H54 (cell line): Measurements from ENCODE around the gene TWIST2.

ENCODE experiments used
- DNase-seq: peaks from one replicate; pipeline ENCODE4 v3.0.0; 2011; ENCODE audit warnings: low spot score, mixed read lengths; ENCODE audit not compliant: insufficient read length
- FAIRE-seq: peaks from 3 replicates; lab custom pipeline; 2011; peaks lifted over from hg19 to GRCh38; lab: Jason Lieb, UNC
- POLR2A ChIP-seq: IDR thresholded peaks from 2 replicates; pipeline ENCODE4 v1.6.1; 2011; ENCODE audit warnings: low read depth, mild to moderate bottlenecking, low read length

Gene TWIST2

DNA sequence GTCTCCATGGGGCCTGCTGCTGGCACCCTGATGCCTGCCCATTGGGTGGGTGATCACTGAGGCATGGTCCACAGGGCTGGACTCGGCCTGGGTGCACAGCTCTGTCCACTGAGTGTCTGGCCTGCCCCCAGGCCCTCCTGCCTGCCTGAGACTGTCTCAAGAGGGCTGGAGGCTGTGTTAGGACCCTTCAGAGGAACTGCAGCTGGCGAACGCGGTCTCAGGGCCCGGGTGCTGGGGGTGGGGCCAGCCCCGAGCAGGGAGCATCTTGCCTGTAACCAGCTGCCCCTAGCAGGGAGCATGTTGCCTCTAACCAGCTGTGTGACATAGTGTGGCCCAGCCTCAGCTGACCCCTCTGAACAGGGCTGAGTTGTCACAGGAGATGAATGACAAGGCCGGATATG, 50.0 kb downstream of the TWIST2 start:
- FAIRE-seq, result no peak
- no peak for TF ChIP-seq POLR2A
- no peak for DNase-seq

DNA sequence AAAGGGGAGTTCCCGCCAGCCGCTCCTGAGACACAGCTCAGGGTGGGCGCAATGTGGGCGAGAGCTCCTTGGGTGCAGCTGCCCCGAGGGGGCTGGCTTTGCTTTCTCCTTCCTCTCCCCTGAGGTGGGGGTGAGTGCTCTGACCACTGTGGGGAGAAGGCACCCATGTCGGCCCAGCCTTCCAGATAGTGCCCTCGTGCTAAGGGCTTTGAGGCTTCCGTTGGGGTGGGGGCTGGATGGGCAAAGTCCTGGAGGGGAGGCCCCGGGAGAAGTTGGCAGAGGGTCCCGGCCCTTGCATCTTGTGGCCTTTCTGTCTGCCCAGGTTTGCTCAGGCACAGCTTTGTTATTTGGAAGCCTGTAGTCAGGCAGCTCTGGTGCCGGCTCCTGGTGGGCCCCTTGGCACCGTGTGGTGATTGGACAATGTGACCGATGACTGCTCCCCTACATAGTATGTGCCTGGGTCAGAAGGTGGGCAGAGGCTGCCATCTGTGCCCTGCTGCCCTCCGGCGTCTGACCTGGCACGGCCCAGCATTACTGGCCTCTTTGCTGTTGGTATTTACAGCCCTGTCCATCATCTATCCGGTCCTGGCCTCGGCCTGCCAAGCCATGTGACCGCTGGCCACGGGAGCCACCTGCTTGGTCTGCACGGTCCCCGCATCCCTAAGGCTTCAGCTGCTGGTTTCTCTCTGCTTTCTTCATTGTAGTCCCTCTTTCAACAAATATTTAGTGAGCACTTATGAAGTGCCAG, 50.8 kb downstream of the TWIST2 start:
- no peak for FAIRE-seq
- TF ChIP-seq POLR2A, result no peak
- DNase-seq, result no peak

GRCh38 chr2:238899386-238899785, 51.5 kb downstream of the TWIST2 start:
- FAIRE-seq (no peak), DNase-seq (no peak)
- no peak for TF ChIP-seq POLR2A

- DNase-seq, result no peak
- FAIRE-seq, result no peak
- TF ChIP-seq POLR2A, result no peak
Observed at GRCh38 chr2:238900511-238900910, 52.6 kb downstream of the TWIST2 start.

GRCh38 chr2:238901461-238902057, 53.7 kb downstream of the TWIST2 start:
- no peak for DNase-seq
- FAIRE-seq, result no peak
- TF ChIP-seq POLR2A, result no peak

DNA sequence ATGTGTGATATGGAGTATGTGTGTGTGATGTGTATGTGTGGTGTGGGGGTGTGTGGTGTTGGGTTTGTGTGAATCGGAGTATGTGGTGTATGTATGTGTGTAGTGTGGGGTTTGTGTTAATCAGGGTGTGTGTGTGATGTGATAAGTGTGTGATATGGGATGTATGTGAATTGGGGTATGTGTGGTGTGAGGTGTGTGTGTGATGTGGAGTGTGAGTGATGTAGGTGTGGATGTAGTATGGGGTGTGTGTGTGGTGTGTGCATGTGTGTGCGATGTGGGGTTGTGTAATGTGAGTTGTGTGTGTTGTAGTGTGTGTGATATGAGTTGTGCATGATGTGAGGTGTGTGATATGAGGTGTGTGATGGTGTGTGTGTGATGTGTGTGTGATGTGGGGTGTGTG, 54.4 kb downstream of the TWIST2 start:
- DNase-seq (no peak), FAIRE-seq (no peak)
- no peak for TF ChIP-seq POLR2A

DNA sequence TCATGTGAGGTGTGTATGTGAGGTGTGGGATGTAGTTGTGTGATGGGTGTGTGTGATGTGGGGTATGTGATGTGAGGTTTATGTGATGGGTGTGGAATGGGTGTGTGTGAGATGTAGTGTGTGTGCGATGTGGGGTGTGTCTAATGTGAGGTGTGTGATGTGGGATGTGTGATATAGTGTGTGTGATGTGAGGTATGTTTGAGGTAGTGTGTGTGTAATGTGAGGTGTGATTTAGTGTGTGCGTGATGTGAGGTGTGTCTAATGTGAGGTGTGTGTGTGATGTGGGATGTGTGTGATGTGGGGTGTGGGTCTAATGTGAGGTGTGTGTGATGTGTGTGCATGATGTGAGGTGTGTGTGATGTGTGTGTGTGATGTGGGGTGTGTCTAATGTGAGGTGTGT, 55.3 kb downstream of the TWIST2 start:
- FAIRE-seq (no peak), DNase-seq (no peak)
- TF ChIP-seq POLR2A, result no peak

- FAIRE-seq, result no peak
- no peak for DNase-seq
- TF ChIP-seq POLR2A, result no peak
Observed at GRCh38 chr2:238904177-238904576, 56.3 kb downstream of the TWIST2 start.

DNA sequence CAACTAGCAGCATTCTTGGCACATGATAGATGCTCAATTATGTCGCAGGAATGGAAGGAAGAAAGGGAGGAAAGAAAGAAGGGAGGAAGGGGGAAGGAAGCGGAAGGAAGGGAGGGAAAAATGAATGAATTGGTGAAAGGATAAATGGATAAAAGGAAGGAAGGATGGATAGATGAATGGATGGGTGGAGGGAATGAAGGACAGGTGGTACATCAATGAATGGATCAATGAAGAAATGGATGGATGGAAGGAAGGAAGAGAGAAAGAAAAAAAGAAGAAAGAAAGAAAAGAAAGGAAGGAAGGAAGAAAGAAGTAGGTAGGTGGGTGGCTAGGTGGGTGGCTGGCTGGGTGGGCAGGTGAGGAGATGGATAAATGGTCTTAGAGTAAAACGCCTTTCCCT, 56.8 kb downstream of the TWIST2 start:
- TF ChIP-seq POLR2A, result no peak
- FAIRE-seq, result no peak

GRCh38 chr2:238905224-238905623, 57.3 kb downstream of the TWIST2 start:
- no peak for TF ChIP-seq POLR2A
- FAIRE-seq, result no peak
- DNase-seq, result no peak

More for the DNA sequence above, 56.8 kb downstream of the TWIST2 start:
- DNase-seq, result no peak

DNA sequence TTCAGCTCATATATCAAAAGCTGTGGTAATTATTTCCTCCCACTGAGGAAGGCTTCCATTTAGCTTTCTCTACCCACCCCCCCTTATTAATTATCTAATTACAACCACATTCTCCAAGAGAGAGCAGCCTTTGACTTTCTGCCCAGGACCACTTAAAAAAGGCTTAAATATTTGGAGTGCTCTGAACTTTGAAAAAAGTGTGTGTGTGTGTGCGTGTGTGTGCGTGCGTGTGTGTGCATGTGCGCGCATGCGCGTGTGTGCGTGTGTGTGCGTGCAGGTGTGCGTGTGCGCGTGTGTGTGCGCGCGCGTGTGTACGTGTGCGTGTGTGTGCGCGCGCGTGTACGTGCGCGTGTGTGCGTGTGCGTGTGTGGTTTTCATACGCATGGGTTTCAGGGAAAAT, 57.8 kb downstream of the TWIST2 start:
- no peak for TF ChIP-seq POLR2A
- FAIRE-seq, result no peak
- DNase-seq, result no peak

DNA sequence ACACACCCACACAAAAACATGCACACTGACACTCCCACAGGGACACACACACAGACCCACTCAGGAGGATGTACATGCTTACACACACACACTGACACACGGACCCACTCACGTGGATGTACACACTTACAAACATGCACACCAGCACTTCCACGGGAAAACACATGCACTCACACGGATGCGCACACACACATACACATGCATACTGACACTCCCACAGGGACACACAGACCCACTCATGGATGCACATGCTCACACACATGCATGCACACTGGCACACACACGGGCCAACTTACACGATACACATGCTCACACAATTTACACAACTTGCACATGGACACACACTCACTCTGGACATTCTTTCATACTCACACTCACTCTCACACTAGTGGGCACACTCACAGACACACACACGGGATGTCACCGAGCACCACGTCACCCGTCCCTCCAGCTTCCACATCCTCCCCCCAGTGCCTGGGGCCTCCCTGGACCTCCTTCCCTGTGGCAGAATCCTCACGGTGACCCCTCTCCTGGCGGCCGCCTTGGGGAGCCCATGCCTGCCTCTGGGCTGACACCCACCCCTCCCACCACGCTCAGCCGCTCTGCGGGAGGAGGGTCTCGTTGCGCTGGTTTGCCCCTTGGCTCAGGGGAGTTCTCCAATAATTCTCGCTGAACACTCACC, 58.5 kb downstream of the TWIST2 start:
- FAIRE-seq, result no peak
- no peak for DNase-seq
- no peak for TF ChIP-seq POLR2A

- FAIRE-seq (no peak), DNase-seq (no peak)
- no peak for TF ChIP-seq POLR2A
Observed at GRCh38 chr2:238906936-238907716, 59.2 kb downstream of the TWIST2 start.

DNA sequence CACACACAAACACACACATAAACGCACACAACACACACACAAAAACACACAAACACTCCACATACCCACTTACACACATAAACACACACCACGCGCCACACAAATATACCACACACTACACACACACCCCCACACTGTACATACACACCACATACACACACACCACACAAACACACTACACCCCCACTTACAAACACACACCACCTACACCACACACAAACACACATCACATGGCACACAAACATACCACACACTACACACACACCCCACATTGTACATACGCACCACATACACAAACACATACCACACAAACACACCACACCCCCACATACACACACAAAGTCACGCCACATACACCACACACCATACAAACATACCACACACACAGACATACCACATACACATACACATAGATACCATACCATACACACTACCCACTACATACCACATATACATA, 59.9 kb downstream of the TWIST2 start:
- DNase-seq (no peak), FAIRE-seq (no peak)
- TF ChIP-seq POLR2A, result no peak
